ENCODE measurements around the gene PIK3C3. TPM values are rescaled to one million over a fixed set of nuclear protein-coding genes. Genes with fewer than 3 reads are reported as not detected.

PIK3C3 gene
- total and polyA plus RNA-seq, 2 donors from 2014 or later: 31.4 to 70.7 TPM

- H3K9me3 ChIP-seq (ENCODE audit: control insufficient read depth in 2 of 3, insufficient read depth in 1 of 3, low read length in 3 of 3): no peaks in the 10 kb centered on the region
- peaks cover 0 to 8% (median 4%) of the 10 kb centered on the region in 3 donors for H3K4me1 ChIP-seq (ENCODE audit: control insufficient read depth in 2 of 3, insufficient read depth in 2 of 3, low read depth in 1 of 3, low read length in 3 of 3)
- H3K4me3 ChIP-seq (ENCODE audit: low read length in 3 of 3): no peak overlapping the region
- H3K36me3 ChIP-seq (ENCODE audit: control insufficient read depth in 2 of 3, insufficient read depth in 3 of 3, low read length in 3 of 3): peaks cover 0 to 6% (median 2%) of the 10 kb centered on the region in 3 donors
- intact Hi-C loops (cut with DNase I): no loop called here
- no peak overlapping the region for H3K9ac ChIP-seq (ENCODE audit: low read length in 3 of 3)
- no peak for FAIRE-seq
- no peaks in the 10 kb centered on the region for H3K27me3 ChIP-seq (ENCODE audit: control insufficient read depth, insufficient read depth, low read length)
- peak; percentile 37 for TF ChIP-seq CTCF (IDR thresholded peaks at IDR 0.05; ENCODE audit: borderline replicate concordance, extremely low read depth, insufficient read depth)
- DNase-seq: peak in 2 of 5 donors; percentile 34 to 47
- no peak overlapping the region for H3K27ac ChIP-seq (ENCODE audit: low read depth in 2 of 2, low read length in 2 of 2)
Measured at GRCh38 chr18:42052122-42052708, 97.2 kb downstream of the PIK3C3 start.

- peak; percentile 92 for FAIRE-seq
- Histone ChIP-seq H3K27me3 (ENCODE audit: control insufficient read depth, insufficient read depth, low read length) (no peaks in the 10 kb centered on the region), H3K4me3 (ENCODE audit: low read length in 3 of 3) (no peak overlapping the region), H3K36me3 (ENCODE audit: control insufficient read depth in 2 of 3, insufficient read depth in 3 of 3, low read length in 3 of 3) (peaks cover 0 to 6% (median 2%) of the 10 kb centered on the region in 3 donors), H3K4me1 (ENCODE audit: control insufficient read depth in 2 of 3, insufficient read depth in 2 of 3, low read depth in 1 of 3, low read length in 3 of 3) (peaks cover 0 to 2% (median 0%) of the 10 kb centered on the region in 3 donors), H3K9me3 (ENCODE audit: control insufficient read depth in 2 of 3, insufficient read depth in 1 of 3, low read length in 3 of 3) (no peaks in the 10 kb centered on the region), H3K9ac (ENCODE audit: low read length in 3 of 3) (no peak overlapping the region), H3K27ac (ENCODE audit: low read depth in 2 of 2, low read length in 2 of 2) (no peak overlapping the region)
- intact Hi-C loops (cut with DNase I): no loop called here
- peak in 3 of 5 donors; percentile 55 to 66 (median 55) for DNase-seq
- peak; percentile 83 for TF ChIP-seq CTCF (IDR thresholded peaks at IDR 0.05; ENCODE audit: borderline replicate concordance, extremely low read depth, insufficient read depth)
Measured at GRCh38 chr18:42053188-42053781, 98.3 kb downstream of the PIK3C3 start.

GRCh38 chr18:42064109-42064508 is 109.1 kb downstream of the PIK3C3 start:
- no peak for FAIRE-seq
- no peaks in the 10 kb centered on the region for H3K27me3 ChIP-seq (ENCODE audit: control insufficient read depth, insufficient read depth, low read length)
- no peak overlapping the region for H3K9ac ChIP-seq (ENCODE audit: low read length in 3 of 3)
- H3K36me3 ChIP-seq (ENCODE audit: control insufficient read depth in 2 of 3, insufficient read depth in 3 of 3, low read length in 3 of 3): peaks cover 0 to 11% (median 0%) of the 10 kb centered on the region in 3 donors
- TF ChIP-seq CTCF (IDR thresholded peaks at IDR 0.05; ENCODE audit: borderline replicate concordance, extremely low read depth, insufficient read depth): no peak
- no peaks in the 10 kb centered on the region for H3K9me3 ChIP-seq (ENCODE audit: control insufficient read depth in 2 of 3, insufficient read depth in 1 of 3, low read length in 3 of 3)
- H3K4me3 ChIP-seq (ENCODE audit: low read length in 3 of 3): no peak overlapping the region
- no peak for DNase-seq
- H3K4me1 ChIP-seq (ENCODE audit: control insufficient read depth in 2 of 3, insufficient read depth in 2 of 3, low read depth in 1 of 3, low read length in 3 of 3): no peaks in the 10 kb centered on the region
- intact Hi-C loops (cut with DNase I): no loop called here
- H3K27ac ChIP-seq (ENCODE audit: low read depth in 2 of 2, low read length in 2 of 2): no peak overlapping the region
